HG02642 (cell line): ENCODE results near the gene ACTR3C.
"Not testable (repeated sequence)": the region's sequence is repeated elsewhere in the genome, so short reads cannot be mapped to it uniquely, and the experiment has no call there.

ENCODE experiments used
- ATAC-seq: cut with Tn5 transposase; IDR thresholded peaks from one replicate; pipeline ENCODE4 v1.9.1; 2021; ENCODE audit warnings: mild to moderate bottlenecking; ENCODE audit not compliant: unreplicated experiment, poor library complexity

Gene ACTR3C

GRCh38 chr7:150316987-150317386 is 6.4 kb downstream of the ACTR3C start:
- ATAC-seq, result not testable (repeated sequence)

- ATAC-seq, result no peak
Observed at GRCh38 chr7:150314639-150315239, 8.6 kb downstream of the ACTR3C start.

GRCh38 chr7:150313870-150314269 is 9.5 kb downstream of the ACTR3C start:
- no peak for ATAC-seq

DNA sequence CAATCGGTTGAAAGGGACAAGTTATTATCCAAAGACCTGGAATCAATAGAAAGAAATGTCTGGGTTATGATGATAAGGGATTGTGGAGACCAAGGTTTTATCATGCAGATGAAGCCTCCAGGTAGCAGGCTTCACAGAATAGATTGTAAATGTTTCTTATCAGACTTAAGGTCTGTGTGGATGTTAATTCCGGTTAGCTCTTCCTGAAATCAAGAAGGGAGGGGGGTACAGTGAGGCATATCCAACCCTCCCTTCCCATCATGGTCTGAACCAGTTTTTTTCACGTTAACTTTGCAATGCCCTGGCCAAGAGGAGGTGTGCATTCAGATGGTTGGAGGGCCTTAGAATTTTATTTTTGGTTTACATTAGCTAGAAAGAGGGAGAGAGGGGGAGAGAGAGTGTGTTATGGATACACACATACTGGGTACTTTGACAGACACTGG is 10.0 kb downstream of the ACTR3C start:
- no peak for ATAC-seq

GRCh38 chr7:150312649-150313366 is 10.5 kb downstream of the ACTR3C start:
- not testable (repeated sequence) for ATAC-seq

GRCh38 chr7:150311711-150312110 is 11.6 kb downstream of the ACTR3C start:
- no peak for ATAC-seq

GRCh38 chr7:150311146-150311545 is 12.2 kb downstream of the ACTR3C start:
- no peak for ATAC-seq

- ATAC-seq, result no peak
Observed at GRCh38 chr7:150308575-150308974, 14.8 kb downstream of the ACTR3C start.

DNA sequence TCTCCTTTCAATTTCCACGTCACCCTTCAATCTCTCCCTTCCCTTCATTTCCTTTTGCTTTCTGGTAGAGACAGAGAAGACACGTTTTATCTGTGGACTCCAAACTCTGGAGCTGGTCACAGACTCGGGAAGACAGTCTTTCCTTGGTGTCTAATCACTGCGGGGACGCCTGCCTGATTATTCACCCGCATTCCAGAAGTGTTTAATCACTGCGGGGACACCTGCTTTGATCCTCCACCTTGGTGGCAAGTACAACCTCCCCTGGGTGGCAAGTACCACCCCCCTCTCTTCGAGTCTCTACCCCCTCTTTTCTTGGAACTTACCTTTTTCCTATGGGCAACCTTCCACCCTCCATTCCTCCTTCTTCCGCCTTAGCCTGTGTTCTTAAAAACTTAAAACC is 15.4 kb downstream of the ACTR3C start:
- ATAC-seq, result no peak

DNA sequence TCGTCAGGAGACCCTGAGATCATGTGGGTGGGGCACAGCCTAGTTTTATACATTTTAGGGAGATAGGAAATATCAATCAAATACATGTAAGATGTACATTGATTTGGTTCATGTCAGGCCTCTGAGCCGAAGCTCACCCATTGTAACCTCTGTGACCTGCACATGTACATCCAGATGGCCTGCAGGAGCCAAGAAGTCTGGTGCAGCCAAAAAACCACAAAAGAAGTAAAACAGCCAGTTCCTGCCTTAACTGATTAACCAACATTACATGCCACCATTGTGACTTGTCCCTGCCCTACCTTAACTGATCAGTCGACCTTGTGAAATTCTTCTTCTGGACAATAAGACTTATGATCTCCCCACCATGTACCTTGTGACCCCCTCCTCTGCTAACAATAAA is 16.2 kb downstream of the ACTR3C start:
- ATAC-seq, result no peak

- ATAC-seq, result not testable (repeated sequence)
Observed at GRCh38 chr7:150306377-150306776, 17.0 kb downstream of the ACTR3C start.

GRCh38 chr7:150305903-150306284 is 17.5 kb downstream of the ACTR3C start:
- not testable (repeated sequence) for ATAC-seq

DNA sequence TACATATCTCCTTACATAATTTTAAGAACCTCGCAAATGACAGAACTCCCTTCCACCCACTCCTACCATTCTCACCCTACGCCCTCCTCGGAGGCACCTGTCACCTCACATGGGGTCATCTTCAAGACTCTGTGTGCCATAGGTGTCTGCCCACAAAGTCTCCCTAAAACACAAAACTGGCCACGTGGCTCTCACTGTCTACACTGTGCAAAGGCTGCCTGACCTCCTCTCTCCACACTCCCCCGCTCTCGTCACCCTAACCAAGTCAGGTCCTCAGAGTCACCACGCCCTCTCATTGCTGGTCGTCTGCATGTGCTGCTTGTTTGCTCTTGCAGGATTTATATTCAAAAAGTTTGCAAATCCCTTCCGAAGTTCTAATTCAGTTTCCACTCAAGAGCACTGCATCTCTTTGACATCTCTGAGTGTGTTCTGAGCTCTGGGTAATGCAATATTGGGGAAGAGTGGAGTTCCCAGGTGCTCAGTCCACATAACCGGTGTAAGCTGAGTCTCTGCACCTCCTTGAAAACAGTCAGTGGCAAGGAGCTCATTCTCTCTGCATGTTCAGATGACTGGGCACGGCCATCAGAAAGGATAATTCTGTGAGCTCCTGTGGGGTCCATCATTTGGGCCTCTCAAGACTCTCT is 18.0 kb downstream of the ACTR3C start:
- not testable (repeated sequence) for ATAC-seq

- ATAC-seq, result not testable (repeated sequence)
Observed at GRCh38 chr7:150304499-150305258, 18.7 kb downstream of the ACTR3C start.

DNA sequence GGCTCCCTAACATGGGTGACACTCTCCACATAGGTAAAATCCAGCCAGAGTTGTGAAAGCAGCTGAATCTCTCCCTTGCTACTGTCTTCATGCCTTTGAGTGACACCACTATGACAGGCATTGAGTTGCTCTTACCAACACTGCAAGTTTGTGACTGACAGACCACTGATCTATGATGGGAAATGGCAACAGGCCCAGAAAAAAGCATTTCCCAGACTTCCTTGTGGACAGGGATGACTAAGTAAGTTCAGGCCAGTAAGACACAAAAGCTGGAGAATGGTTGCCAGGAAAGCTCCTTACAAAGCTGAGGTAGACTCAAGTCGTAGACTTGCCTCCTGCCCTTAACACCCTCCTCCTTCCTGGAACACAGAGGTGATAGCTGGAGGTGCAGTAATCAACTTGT is 20.4 kb downstream of the ACTR3C start:
- not testable (repeated sequence) for ATAC-seq

- not testable (repeated sequence) for ATAC-seq
Observed at GRCh38 chr7:150297978-150298377, 25.4 kb downstream of the ACTR3C start.

DNA sequence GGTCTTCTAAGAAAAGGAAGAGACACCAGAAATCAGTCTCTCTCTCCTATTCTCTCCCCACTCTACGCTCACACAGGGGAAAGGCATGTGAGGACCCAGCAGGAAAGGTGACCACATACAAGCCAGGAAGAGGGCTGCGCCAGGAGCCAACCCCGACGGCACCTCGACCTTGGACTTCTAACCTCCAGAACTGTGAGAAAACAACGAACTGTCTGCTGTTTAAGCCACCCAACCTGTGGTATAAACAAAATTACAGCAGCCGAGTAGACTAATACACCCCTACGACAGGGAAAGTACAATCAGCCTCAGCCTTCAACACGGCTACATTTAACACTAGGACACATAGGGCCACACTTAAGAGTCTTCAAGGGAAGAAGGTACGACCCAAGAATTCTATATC is 26.5 kb downstream of the ACTR3C start:
- ATAC-seq, result not testable (repeated sequence)

GRCh38 chr7:150295614-150296013 is 27.7 kb downstream of the ACTR3C start:
- ATAC-seq, result not testable (repeated sequence)

GRCh38 chr7:150295027-150295426 is 28.3 kb downstream of the ACTR3C start:
- ATAC-seq, result not testable (repeated sequence)

- ATAC-seq, result not testable (repeated sequence)
Observed at GRCh38 chr7:150290317-150290716, 33.0 kb downstream of the ACTR3C start.

DNA sequence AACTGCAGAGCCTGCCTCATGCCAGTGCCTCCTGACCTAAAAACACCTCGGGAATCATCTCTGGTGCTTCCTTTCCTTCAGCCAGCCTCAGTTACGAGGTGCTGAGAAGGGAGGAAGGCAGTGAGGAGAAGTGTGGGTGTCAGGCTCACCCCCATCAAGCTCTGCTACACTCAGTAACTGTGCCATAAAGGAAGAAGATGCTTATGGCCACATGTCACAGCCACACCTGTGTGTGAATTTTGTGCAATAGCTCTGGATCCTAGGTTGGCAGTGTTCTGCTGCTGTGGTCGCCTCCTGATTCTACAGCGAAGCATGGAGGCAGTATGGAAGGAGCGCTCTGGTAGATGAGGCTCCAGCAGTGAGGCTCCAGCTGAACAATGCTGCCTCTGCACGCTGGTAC is 34.5 kb downstream of the ACTR3C start:
- not testable (repeated sequence) for ATAC-seq
